ENCODE data around the gene ZNF827.

GRCh38 chr4:145888393-145888792, 50.2 kb downstream of the ZNF827 start:
- TF ChIP-seq CTCF (IDR thresholded peaks at IDR 0.05) = no peak
- no peak for TF ChIP-seq POLR2A (IDR thresholded peaks at IDR 0.05)

All from thyroid gland (tissue), 4 donors.